ENCODE results near the gene ANKRD53.

DNA sequence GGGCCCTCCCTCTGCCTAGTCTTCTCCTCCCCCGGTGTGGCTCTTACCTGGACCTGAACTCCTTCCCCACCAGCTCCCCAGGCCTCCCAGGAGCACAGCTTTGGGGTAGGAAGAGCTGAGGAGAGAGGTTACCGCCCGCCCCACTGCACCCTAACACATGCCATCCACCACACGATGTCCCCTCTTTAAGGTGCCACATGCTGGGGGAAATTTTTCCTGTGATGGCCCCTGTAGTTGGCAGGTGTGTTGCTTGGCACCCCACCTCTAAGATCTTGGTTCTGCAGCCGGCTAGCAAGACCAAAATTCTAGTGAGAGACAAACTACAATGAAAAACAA is 23.1 kb downstream of the ANKRD53 start:
- TF ChIP-seq CTCF (conservative IDR thresholded peaks at IDR 0.05) (no peak), EZH2 (IDR thresholded peaks at IDR 0.05; ENCODE audit: low read depth) (no peak)
